H9 (cell line): ENCODE measurements around the gene ANAPC2. TPM values are rescaled to one million over a fixed set of nuclear protein-coding genes. Genes with fewer than 3 reads are reported as not detected.

Source experiments
- DNase-seq: peaks from one replicate; pipeline ENCODE4 v3.0.0-alpha.2; 2017
- H2AFZ ChIP-seq: one replicate; pipeline ENCODE4 v1.6.1; 2013; ENCODE audit warnings: mild to moderate bottlenecking, low read length, control low read depth, moderate library complexity
- H2AK5ac ChIP-seq: 2 replicates; pipeline ENCODE4 v1.6.1; 2013; ENCODE audit warnings: low read length, control low read depth, mixed read lengths; ENCODE audit not compliant: insufficient read length
- H2BK120ac ChIP-seq: one replicate; pipeline ENCODE4 v1.6.1; 2013; ENCODE audit warnings: low read depth, mild to moderate bottlenecking, low read length, control low read depth, inconsistent platforms; ENCODE audit not compliant: poor library complexity, severe bottlenecking
- H2BK12ac ChIP-seq: 2 replicates; pipeline ENCODE4 v1.6.1; 2013; ENCODE audit warnings: low read length, control low read depth, mixed read lengths, low read depth; ENCODE audit not compliant: insufficient read length
- H2BK15ac ChIP-seq: 2 replicates; pipeline ENCODE4 v1.6.1; 2013; ENCODE audit warnings: low read depth, low read length, control low read depth
- H2BK20ac ChIP-seq: one replicate; pipeline ENCODE4 v1.6.1; 2013; ENCODE audit warnings: low read depth, mild to moderate bottlenecking, low read length, control low read depth, inconsistent platforms; ENCODE audit not compliant: poor library complexity, severe bottlenecking
- H2BK5ac ChIP-seq: 2 replicates; pipeline ENCODE4 v1.6.1; 2013; ENCODE audit warnings: low read length, control low read depth, mixed read lengths; ENCODE audit not compliant: insufficient read length
- H3K14ac ChIP-seq: 2 replicates; pipeline ENCODE4 v1.6.1; 2013; ENCODE audit warnings: low read length, control low read depth; ENCODE audit not compliant: insufficient read depth
- H3K18ac ChIP-seq: 2 replicates; pipeline ENCODE4 v1.6.1; 2013; ENCODE audit warnings: low read depth, mild to moderate bottlenecking, mixed read lengths, low read length, control low read depth; ENCODE audit not compliant: insufficient read length
- H3K23ac ChIP-seq: 2 replicates; pipeline ENCODE4 v1.6.1; 2013; ENCODE audit warnings: low read length, control low read depth, mixed read lengths, low read depth; ENCODE audit not compliant: insufficient read length
- H3K23me2 ChIP-seq: 2 replicates; pipeline ENCODE4 v1.6.1; 2013; ENCODE audit warnings: low read depth, mild to moderate bottlenecking, mixed read lengths, low read length, control low read depth; ENCODE audit not compliant: insufficient read length, poor library complexity, severe bottlenecking
- H3K27ac ChIP-seq: 2 replicates; pipeline ENCODE4 v1.5.1; 2013; ENCODE audit warnings: low read length, control low read depth, mixed read lengths, low read depth; ENCODE audit not compliant: insufficient read length
- H3K27me3 ChIP-seq: 2 replicates; pipeline ENCODE4 v1.6.1; 2013; ENCODE audit warnings: low read length, control low read depth, inconsistent platforms; ENCODE audit not compliant: insufficient read depth
- H3K4ac ChIP-seq: 2 replicates; pipeline ENCODE4 v1.6.1; 2013; ENCODE audit warnings: low read depth, mild to moderate bottlenecking, control low read depth, inconsistent platforms, low read length, moderate library complexity
- H3K4me1 ChIP-seq: 2 replicates; pipeline ENCODE4 v1.6.1; 2013; ENCODE audit warnings: low read length, control low read depth, inconsistent platforms; ENCODE audit not compliant: insufficient read depth
- H3K4me2 ChIP-seq: 2 replicates; pipeline ENCODE4 v1.6.1; 2013; ENCODE audit warnings: low read length, control low read depth, mixed read lengths; ENCODE audit not compliant: insufficient read length, insufficient read depth
- H3K56ac ChIP-seq: 2 replicates; pipeline ENCODE4 v1.6.1; 2013; ENCODE audit warnings: low read depth, mild to moderate bottlenecking, mixed read lengths, low read length, control low read depth; ENCODE audit not compliant: insufficient read length
- H3K79me1 ChIP-seq: 2 replicates; pipeline ENCODE4 v1.6.1; 2013; ENCODE audit warnings: low read depth, mild to moderate bottlenecking, moderate library complexity, low read length, control low read depth, inconsistent platforms; ENCODE audit not compliant: insufficient read depth, poor library complexity, severe bottlenecking
- H3K79me2 ChIP-seq: 2 replicates; pipeline ENCODE4 v1.6.1; 2013; ENCODE audit warnings: low read length, control low read depth, inconsistent platforms; ENCODE audit not compliant: insufficient read depth
- H3K9ac ChIP-seq: 2 replicates; pipeline ENCODE4 v1.6.1; 2013; ENCODE audit warnings: low read length, control low read depth, mixed read lengths; ENCODE audit not compliant: insufficient read length; ENCODE audit errors: extremely low read depth
- H3K9me3 ChIP-seq: one replicate; pipeline ENCODE4 v1.6.1; 2013; ENCODE audit warnings: low read depth, low read length, inconsistent platforms; ENCODE audit not compliant: control insufficient read depth
- H3T11ph ChIP-seq: one replicate; pipeline ENCODE4 v1.6.1; 2013; ENCODE audit warnings: mild to moderate bottlenecking, low read length, control low read depth, inconsistent platforms
- H4K20me1 ChIP-seq: one replicate; pipeline ENCODE4 v1.6.1; 2013; ENCODE audit not compliant: control insufficient read depth, insufficient read length, insufficient read depth
- H4K5ac ChIP-seq: 2 replicates; pipeline ENCODE4 v1.6.1; 2013; ENCODE audit warnings: low read depth, mild to moderate bottlenecking, mixed read lengths, low read length, control low read depth; ENCODE audit not compliant: insufficient read length
- H4K8ac ChIP-seq: replicated peaks from 2 replicates; pipeline ENCODE4 v1.6.1; 2013; ENCODE audit warnings: low read length, control low read depth, mixed read lengths, low read depth; ENCODE audit not compliant: insufficient read length
- H4K91ac ChIP-seq: 2 replicates; pipeline ENCODE4 v1.6.1; 2013; ENCODE audit warnings: low read depth, mild to moderate bottlenecking, moderate library complexity, mixed read lengths, low read length, control low read depth; ENCODE audit not compliant: insufficient read length
- H3K27ac Mint-ChIP-seq, 3 experiments: 2 replicates in 2 of 3; 3 replicates in 1 of 3; pipeline ENCODE4 v1.8.0; 2020 to 2021; ENCODE audit warnings: mixed read lengths in 3 of 3, mild to moderate bottlenecking in 1 of 3, moderate library complexity in 1 of 3
- H3K27me3 Mint-ChIP-seq: 2 replicates; pipeline ENCODE4 v1.8.0; 2021; ENCODE audit warnings: low read depth, mild to moderate bottlenecking, moderate library complexity, mixed read lengths
- H3K36me3 Mint-ChIP-seq, 3 experiments: 2 replicates in 2 of 3; 3 replicates in 1 of 3; pipeline ENCODE4 v1.8.0; 2020 to 2021; ENCODE audit warnings: low read depth in 3 of 3, mixed read lengths in 3 of 3; ENCODE audit not compliant: insufficient read depth in 1 of 3
- H3K4me1 Mint-ChIP-seq, 2 experiments: 2 replicates each; pipeline ENCODE4 v1.8.0; 2020; ENCODE audit warnings: mixed read lengths in 2 of 2
- H3K4me3 Mint-ChIP-seq, 2 experiments: 2 replicates in 1 of 2; 3 replicates in 1 of 2; pipeline ENCODE4 v1.8.0; 2020 to 2021; ENCODE audit warnings: mild to moderate bottlenecking in 2 of 2, mixed read lengths in 2 of 2, moderate library complexity in 1 of 2
- H3K9me3 Mint-ChIP-seq, 2 experiments: 2 replicates in 1 of 2; 3 replicates in 1 of 2; pipeline ENCODE4 v1.8.0; 2020; ENCODE audit warnings: mild to moderate bottlenecking in 2 of 2, mixed read lengths in 2 of 2, moderate library complexity in 1 of 2
- CTCF ChIP-seq: fragments of 200-600 bp; sonication (generic); conservative IDR thresholded peaks from 3 replicates; pipeline ENCODE4 v1.8.0; 2021; ENCODE audit warnings: antibody characterized with exemption, mild to moderate bottlenecking
- WGBS: extraction: QIAGEN DNeasy Blood & Tissue Kit; methylation state at CpG from one replicate; pipeline ENCODE4 v1.1.7; 2013; ENCODE audit warnings: missing lambda C conversion rate, low lambda C conversion rate, mixed read lengths; ENCODE audit not compliant: insufficient read length; ENCODE audit errors: extremely low coverage; 5-methylcytosine and 5-hydroxymethylcytosine counted together
- total RNA-seq: library from RNA; stranded (reverse); gene quantifications from 2 replicates; pipeline ENCODE4 v1.2.1, GENCODE V29; 2021

The ANAPC2 gene
- total RNA-seq, 1 experiment from 2014 or later = 54.8 TPM

GRCh38 chr9:137148661-137149060 lies 39.7 kb downstream of the ANAPC2 start:
- no peaks in the 10 kb centered on the region for H3K27me3 ChIP-seq
- H2BK12ac ChIP-seq = no peak overlapping the region
- Mint-ChIP-seq H3K4me3 (no peak overlapping the region), H3K9me3 (no peaks in the 10 kb centered on the region; a peak in 2 of 5 replicates), H3K36me3 (no peaks in the 10 kb centered on the region), H3K27ac (no peak overlapping the region), H3K4me1 (peaks cover 0 to 11% of the 10 kb centered on the region in 2 experiments; a peak in 2 of 4 replicates), H3K27me3 (peaks cover 35% of the 10 kb centered on the region)
- no peak overlapping the region for H3T11ph ChIP-seq
- no peaks in the 10 kb centered on the region for H3K9me3 ChIP-seq
- DNase-seq = no peak
- H3K79me2 ChIP-seq = no peaks in the 10 kb centered on the region
- H2AFZ ChIP-seq = no peak overlapping the region
- no peak for TF ChIP-seq CTCF
- H3K56ac ChIP-seq = no peak overlapping the region
- no peak overlapping the region; the same call in 1 of the 2 replicates for H3K14ac ChIP-seq
- no peak overlapping the region for H3K27ac ChIP-seq
- no peak overlapping the region for H4K8ac ChIP-seq
- H2AK5ac ChIP-seq = no peak overlapping the region
- H3K4ac ChIP-seq = no peak overlapping the region
- H3K18ac ChIP-seq = no peak overlapping the region
- no peaks in the 10 kb centered on the region; the same call in 1 of the 2 replicates for H3K4me1 ChIP-seq
- no peaks in the 10 kb centered on the region for H3K79me1 ChIP-seq
- H4K20me1 ChIP-seq = no peaks in the 10 kb centered on the region
- H3K4me2 ChIP-seq = no peak overlapping the region
- H3K23me2 ChIP-seq = no peaks in the 10 kb centered on the region
- H2BK15ac ChIP-seq = no peak overlapping the region
- no peak overlapping the region for H3K23ac ChIP-seq
- H2BK120ac ChIP-seq = no peak overlapping the region
- no peak overlapping the region for H4K5ac ChIP-seq
- H2BK20ac ChIP-seq = no peak overlapping the region
- no peak overlapping the region for H3K9ac ChIP-seq
- no CpG with 5 or more reads among the region's 19 CpGs for WGBS
- H4K91ac ChIP-seq = no peak overlapping the region
- no peak overlapping the region for H2BK5ac ChIP-seq
